Neural progenitor cell (in vitro differentiated cells): Measurements from ENCODE around the gene CAV2.

Source experiments
- EZH2 ChIP-seq: fragments of 200-600 bp; sonication (generic); IDR thresholded peaks from 2 replicates; pipeline ENCODE4 v1.6.1; 2017; ENCODE audit warnings: antibody characterized with exemption, mild to moderate bottlenecking, moderate library complexity
- TF ChIP-seq, protein P1 (sequence below): fragments of 200-600 bp; sonication (generic); IDR thresholded peaks from 2 replicates; pipeline ENCODE4 v1.5.1; 2017; ENCODE audit warnings: antibody characterized with exemption, mild to moderate bottlenecking

DNA sequence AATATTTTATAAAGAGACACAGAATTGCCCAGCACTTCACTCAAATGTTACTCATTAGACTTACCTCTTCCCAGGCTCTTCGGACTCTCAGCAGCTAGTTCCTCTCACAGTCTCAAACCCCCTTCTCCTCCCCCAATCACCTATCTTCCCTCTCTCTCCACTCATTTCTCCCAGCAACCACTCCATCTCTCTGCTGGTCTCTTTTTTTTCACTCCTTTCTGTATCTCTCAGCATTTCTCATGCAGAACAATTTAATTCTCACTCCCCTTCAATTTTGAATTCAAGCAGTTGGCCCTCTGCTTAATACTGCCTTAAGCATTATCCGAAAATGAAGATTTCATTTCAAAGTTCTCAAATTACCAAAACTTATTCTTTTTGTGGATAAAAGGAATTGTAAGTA, 34.4 kb upstream of the CAV2 start:
- TF ChIP-seq, protein P1, sequence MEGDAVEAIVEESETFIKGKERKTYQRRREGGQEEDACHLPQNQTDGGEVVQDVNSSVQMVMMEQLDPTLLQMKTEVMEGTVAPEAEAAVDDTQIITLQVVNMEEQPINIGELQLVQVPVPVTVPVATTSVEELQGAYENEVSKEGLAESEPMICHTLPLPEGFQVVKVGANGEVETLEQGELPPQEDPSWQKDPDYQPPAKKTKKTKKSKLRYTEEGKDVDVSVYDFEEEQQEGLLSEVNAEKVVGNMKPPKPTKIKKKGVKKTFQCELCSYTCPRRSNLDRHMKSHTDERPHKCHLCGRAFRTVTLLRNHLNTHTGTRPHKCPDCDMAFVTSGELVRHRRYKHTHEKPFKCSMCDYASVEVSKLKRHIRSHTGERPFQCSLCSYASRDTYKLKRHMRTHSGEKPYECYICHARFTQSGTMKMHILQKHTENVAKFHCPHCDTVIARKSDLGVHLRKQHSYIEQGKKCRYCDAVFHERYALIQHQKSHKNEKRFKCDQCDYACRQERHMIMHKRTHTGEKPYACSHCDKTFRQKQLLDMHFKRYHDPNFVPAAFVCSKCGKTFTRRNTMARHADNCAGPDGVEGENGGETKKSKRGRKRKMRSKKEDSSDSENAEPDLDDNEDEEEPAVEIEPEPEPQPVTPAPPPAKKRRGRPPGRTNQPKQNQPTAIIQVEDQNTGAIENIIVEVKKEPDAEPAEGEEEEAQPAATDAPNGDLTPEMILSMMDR: no peak
- no peak for TF ChIP-seq EZH2
